Body of pancreas (tissue), 4 donors: ENCODE results near the gene ABCC1. TPM values are rescaled to one million over a fixed set of nuclear protein-coding genes. Genes with fewer than 3 reads are reported as not detected.
"Not testable (repeated sequence)": the region's sequence is repeated elsewhere in the genome, so short reads cannot be mapped to it uniquely, and the experiment has no call there.

Experiments
- ATAC-seq: fragments of 150-250 bp; one replicate; pipeline ENCODE4 v1.9.1; 2016
- DNase-seq, 4 donors: peaks; one replicate each; pipeline ENCODE4 v3.0.0-alpha.2; 2019
- H3K27ac ChIP-seq, 4 donors: fragments of 200-600 bp; sonication (generic); 1 replicate in 3 of 4; 2 replicates in 1 of 4; pipeline versions ENCODE4 v1.5.1 to v1.6.1; 2016 to 2019; ENCODE audit warnings: mild to moderate bottlenecking in 1 of 4, mixed read lengths in 1 of 4, moderate library complexity in 1 of 4
- H3K27me3 ChIP-seq, 2 donors: fragments of 200-600 bp; sonication (generic); one replicate each; pipeline ENCODE4 v1.6.0; 2016; ENCODE audit warnings: mild to moderate bottlenecking in 1 of 2
- H3K36me3 ChIP-seq, 2 donors: fragments of 200-600 bp; sonication (generic); replicated peaks in 1 of 2; 2 replicates each; pipeline ENCODE4 v1.5.1; 2016; ENCODE audit warnings: low read depth in 2 of 2; ENCODE audit not compliant: insufficient read depth in 1 of 2
- H3K4me1 ChIP-seq: fragments of 200-600 bp; sonication (generic); one replicate; pipeline ENCODE4 v1.6.0; 2016
- H3K4me3 ChIP-seq, 2 donors: fragments of 200-600 bp; sonication (generic); 1 replicate in 1 of 2; 2 replicates in 1 of 2; pipeline ENCODE4 v1.5.1; 2016 to 2019
- H3K9me3 ChIP-seq, 3 donors: fragments of 200-600 bp; sonication (generic); 1 replicate in 2 of 3; 2 replicates in 1 of 3; pipeline ENCODE4 v1.5.1; 2016
- CTCF ChIP-seq, 7 experiments: fragments of 450-650 bp in 4 of 7; fragments of 200-600 bp in 3 of 7; sonication (generic) in 3 of 7; IDR thresholded peaks; one replicate each; pipeline ENCODE4 v1.5.1; 2016 to 2019; ENCODE audit warnings: antibody characterized with exemption in 7 of 7
- POLR2A ChIP-seq, 3 donors: fragments of 450-650 bp; IDR thresholded peaks; one replicate each; pipeline ENCODE4 v1.6.1; 2016; ENCODE audit warnings: antibody characterized with exemption in 3 of 3, mild to moderate bottlenecking in 2 of 3
- WGBS, 2 donors: methylation state at CpG; one replicate each; pipeline ENCODE4 v1.1.5; 2017; 5-methylcytosine and 5-hydroxymethylcytosine counted together
- intact Hi-C: fragments of 100-400 bp; cut with DNase I; formaldehyde crosslinking; loops from one replicate; pipeline ENCODE4 v1.15.1; 2023
- total RNA-seq, 2 donors: library from RNA; depleted of rRNA; stranded (reverse); fragments of >200 nt; gene quantifications; one replicate each; pipeline ENCODE4 v1.1.0, GENCODE V29; 2016

ABCC1 gene
- total RNA-seq, 2 donors from 2014 or later = 12.7 to 23.1 TPM

- no peak overlapping the region for H3K4me3 ChIP-seq
- no peaks in the 10 kb centered on the region for H3K27me3 ChIP-seq
- H3K9me3 ChIP-seq = no peaks in the 10 kb centered on the region
- H3K27ac ChIP-seq = no peak overlapping the region
- intact Hi-C loops = no loop called here
- peaks cover 44% of the 10 kb centered on the region for H3K4me1 ChIP-seq
- H3K36me3 ChIP-seq = no peaks in the 10 kb centered on the region
- WGBS, 2 donors = 84 to 87% methylated on average over 9 to 17 of the region's 17 CpGs
- no peak for DNase-seq
- no peak for ATAC-seq
- TF ChIP-seq CTCF (IDR thresholded peaks at IDR 0.05) (no peak), POLR2A (IDR thresholded peaks at IDR 0.05) (no peak)
Observed at GRCh38 chr16:16147316-16147999, 198.0 kb downstream of the ABCC1 start.

GRCh38 chr16:16148000-16148599 lies 198.7 kb downstream of the ABCC1 start:
- H3K4me1 ChIP-seq = peaks cover 42% of the 10 kb centered on the region
- H3K4me3 ChIP-seq, ATAC-seq, H3K9me3 ChIP-seq, intact Hi-C loops, H3K27me3 ChIP-seq, H3K36me3 ChIP-seq, DNase-seq: not testable (repeated sequence)
- H3K27ac ChIP-seq = peak overlapping the region in 2 of 4 donors; percentile 4 to 37
- WGBS, 2 donors = 79 to 84% methylated on average over 15 of the region's 15 CpGs

GRCh38 chr16:16148755-16149154 lies 199.3 kb downstream of the ABCC1 start:
- intact Hi-C loops = no loop called here
- 35 to 49% methylated on average over 9 of the region's 9 CpGs for WGBS, 2 donors
- Histone ChIP-seq H3K4me3 (no peak overlapping the region), H3K27ac (peak overlapping the region in 2 of 4 donors; percentile 4 to 37), H3K4me1 (peaks cover 42% of the 10 kb centered on the region), H3K27me3 (no peaks in the 10 kb centered on the region), H3K36me3 (no peaks in the 10 kb centered on the region), H3K9me3 (no peaks in the 10 kb centered on the region)
- ATAC-seq = no peak
- TF ChIP-seq CTCF (IDR thresholded peaks at IDR 0.05) (no peak), POLR2A (IDR thresholded peaks at IDR 0.05) (no peak)
- peak in 1 of 4 donors; percentile 9 for DNase-seq

GRCh38 chr16:16149710-16150116 lies 200.3 kb downstream of the ABCC1 start:
- WGBS, 2 donors = 44 to 45% methylated on average over 6 to 10 of the region's 10 CpGs
- no peak for TF ChIP-seq POLR2A (IDR thresholded peaks at IDR 0.05)
- no peak for TF ChIP-seq CTCF (IDR thresholded peaks at IDR 0.05)
- peak overlapping the region; percentile 74 to 81 (median 76) for H3K27ac ChIP-seq
- H3K9me3 ChIP-seq = no peaks in the 10 kb centered on the region
- intact Hi-C loops = no loop called here
- H3K36me3 ChIP-seq = no peaks in the 10 kb centered on the region
- DNase-seq = peak in 3 of 4 donors; percentile 17 to 42 (median 38)
- peaks cover 42% of the 10 kb centered on the region for H3K4me1 ChIP-seq
- H3K27me3 ChIP-seq = no peaks in the 10 kb centered on the region
- H3K4me3 ChIP-seq = no peak overlapping the region
- ATAC-seq = peak; percentile 26

- H3K36me3 ChIP-seq = no peaks in the 10 kb centered on the region
- TF ChIP-seq POLR2A (IDR thresholded peaks at IDR 0.05) (peak in 1 of 3 donors; percentile 6), CTCF (IDR thresholded peaks at IDR 0.05) (no peak)
- H3K9me3 ChIP-seq = no peaks in the 10 kb centered on the region
- H3K27me3 ChIP-seq = no peaks in the 10 kb centered on the region
- peaks cover 42% of the 10 kb centered on the region for H3K4me1 ChIP-seq
- peak overlapping the region; percentile 74 to 81 (median 76) for H3K27ac ChIP-seq
- H3K4me3 ChIP-seq = no peak overlapping the region
- intact Hi-C loops = no loop called here
- WGBS, 2 donors = 28 to 100% methylated on average over 2 to 28 of the region's 28 CpGs
- ATAC-seq (peak; percentile 81), DNase-seq (peak; percentile 78 to 87 (median 84))
Observed at GRCh38 chr16:16150117-16150877, 200.9 kb downstream of the ABCC1 start.
